Activated CD8-positive, alpha-beta memory T cell treated with anti-CD3 and anti-CD28 coated beads for 36 hours (primary cell): ENCODE results near the gene AMN1. TPM values are rescaled to one million over a fixed set of nuclear protein-coding genes. Genes with fewer than 3 reads are reported as not detected.

Source experiments
- CTCF ChIA-PET: fragments of 350-600 bp; sonication (Branson Sonifier 250); formaldehyde crosslinking; loops from one replicate; lab custom pipeline; 2021; ENCODE audit warnings: antibody characterized with exemption; lab: Charles Lee
- POLR2A ChIA-PET: fragments of 350-600 bp; sonication (Branson Sonifier 250); formaldehyde crosslinking; loops from one replicate; lab custom pipeline; 2021; ENCODE audit warnings: antibody characterized with exemption; lab: Charles Lee
- total RNA-seq, 2 experiments: library from RNA; stranded (reverse); gene quantifications; one replicate each; pipeline ENCODE4 v1.2.3, GENCODE V29; 2021

AMN1 gene
- total RNA-seq, 2 experiments from 2014 or later, result 2.4 to 2.7 TPM

DNA sequence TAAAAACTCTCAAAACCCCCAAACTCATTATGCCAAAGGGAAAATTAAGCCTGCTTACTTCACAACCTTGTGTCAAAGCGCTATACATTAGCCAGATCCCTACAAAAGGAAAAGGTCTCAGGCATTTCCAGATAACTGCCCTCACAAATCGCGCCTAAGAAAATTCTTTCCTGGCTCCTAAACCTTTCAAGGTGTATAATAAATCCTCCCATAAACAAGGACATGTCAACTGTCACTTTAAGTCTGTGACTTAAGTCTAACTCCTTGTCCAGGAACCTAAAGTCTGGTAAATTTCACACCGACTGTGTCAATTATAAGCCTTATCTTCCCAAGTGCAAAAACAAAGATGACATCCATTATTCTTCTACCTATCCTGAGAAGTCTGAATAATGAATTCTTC is 73.6 kb downstream of the AMN1 start:
- ChIA-PET CTCF (no interaction called here), POLR2A (no interaction called here)

- POLR2A ChIA-PET, result interaction anchor here (0.5 kb wide), 1 partner anchor 13 kb away, joined by 5 read pairs; no protein-coding TSS in a partner anchor
- CTCF ChIA-PET, result interaction anchor here (0.6 to 1.9 kb wide), 3 partner anchors 251 to 1104 kb away, joined by 3 to 13 read pairs (median 6); partner anchors contain the start of gene YARS2
Observed at GRCh38 chr12:31651893-31652521, 76.8 kb downstream of the AMN1 start.

GRCh38 chr12:31650918-31651317 is 77.9 kb downstream of the AMN1 start:
- ChIA-PET POLR2A (no interaction called here), CTCF (no interaction called here)

DNA sequence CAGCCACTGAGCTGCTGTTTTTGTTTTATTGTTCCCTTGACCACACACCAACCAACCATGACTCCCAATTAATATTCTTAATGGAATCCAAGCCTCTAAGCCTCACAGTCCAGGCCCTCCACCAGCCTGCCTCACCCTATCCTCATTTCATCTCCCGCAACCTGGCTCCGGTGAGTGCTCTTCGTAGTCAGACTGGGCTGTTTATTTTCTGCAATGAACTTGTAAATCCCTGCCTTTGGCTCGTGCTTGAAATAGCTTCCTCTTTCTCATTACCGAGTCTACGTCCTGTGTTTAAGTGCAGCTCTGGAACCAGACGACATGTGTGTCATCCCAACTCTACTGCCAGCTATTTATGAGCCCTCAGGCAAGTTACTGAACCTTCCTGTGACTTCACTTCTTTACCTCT is 81.7 kb downstream of the AMN1 start:
- ChIA-PET POLR2A (no interaction called here), CTCF (no interaction called here)

- CTCF ChIA-PET, result no interaction called here
- POLR2A ChIA-PET, result no interaction called here
Observed at GRCh38 chr12:31645924-31646323, 82.9 kb downstream of the AMN1 start.

DNA sequence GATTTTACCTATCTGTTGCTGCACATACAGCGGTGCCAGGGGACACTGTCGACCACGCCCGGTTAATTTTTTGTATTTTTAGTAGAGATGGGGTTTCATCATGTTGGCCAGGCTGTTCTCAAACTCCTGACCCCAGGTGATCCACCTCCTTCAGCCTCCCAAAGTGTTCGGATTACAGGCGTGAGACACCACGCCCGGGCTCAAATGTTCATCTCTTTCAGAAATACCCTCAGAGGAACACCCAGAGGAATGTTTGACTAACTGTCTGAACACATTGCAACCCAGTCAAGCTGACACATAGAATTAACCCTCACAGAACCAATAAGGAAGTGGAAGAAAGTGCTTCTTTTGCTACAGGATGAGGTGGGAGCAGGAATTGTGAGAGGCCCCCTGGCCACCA is 84.3 kb downstream of the AMN1 start:
- POLR2A ChIA-PET, result no interaction called here

DNA sequence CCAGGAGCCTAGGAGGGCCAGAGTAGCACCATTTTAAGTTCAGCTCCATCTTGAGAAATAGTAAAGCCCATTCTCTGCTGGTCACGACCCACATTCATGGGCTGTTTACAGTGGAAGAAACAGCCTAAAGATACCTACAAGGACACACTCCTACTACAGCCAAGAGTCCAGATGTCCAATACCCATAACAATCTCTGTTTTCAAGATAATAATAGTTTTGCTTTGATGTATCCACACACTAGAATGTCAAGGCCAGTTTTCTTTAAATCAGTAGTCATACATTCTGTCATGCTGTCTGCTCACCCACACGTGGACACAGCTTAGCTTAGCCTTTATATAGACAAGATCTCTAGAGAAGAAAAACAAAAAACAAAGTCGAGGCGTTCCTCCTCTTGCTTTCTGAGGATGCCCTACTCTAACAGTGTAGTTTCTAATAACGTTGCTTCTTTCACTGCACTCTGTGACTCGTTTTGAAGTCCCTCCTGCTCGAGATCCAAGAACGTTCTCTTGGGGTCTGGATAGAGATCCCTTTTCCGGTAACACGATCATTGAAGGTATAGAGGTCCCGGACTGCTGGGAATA is 87.2 kb downstream of the AMN1 start:
- ChIA-PET CTCF (interaction anchor here (1.8 kb wide), 1 partner anchor 238 kb away, joined by 6 read pairs; no protein-coding TSS in a partner anchor), POLR2A (interaction anchor here (0.5 to 0.7 kb wide), 2 partner anchors 325 to 1910 kb away, joined by 3 read pairs; no protein-coding TSS in a partner anchor)

More for the DNA sequence above, 84.3 kb downstream of the AMN1 start:
- CTCF ChIA-PET, result no interaction called here

DNA sequence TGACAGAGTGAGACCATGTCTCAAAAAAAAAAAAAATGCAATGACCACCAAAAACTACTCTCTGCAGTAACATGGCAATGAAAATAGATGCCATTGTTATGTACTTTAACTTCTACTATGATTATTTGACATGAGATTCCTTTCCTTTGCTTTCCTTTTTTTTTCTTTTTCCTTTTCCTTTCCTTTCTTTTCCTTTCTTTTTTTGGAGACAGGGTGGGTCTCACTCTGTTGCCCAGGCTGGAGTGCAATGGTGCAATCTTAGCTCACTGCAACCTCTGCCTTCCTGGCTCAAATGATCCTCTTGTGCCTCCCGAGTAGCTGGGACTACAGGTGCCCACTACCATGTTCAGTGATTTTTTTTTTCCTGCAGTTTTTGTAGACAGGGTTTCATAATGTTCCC is 94.2 kb downstream of the AMN1 start:
- CTCF ChIA-PET, result interaction anchor here (0.6 kb wide), 1 partner anchor 74 kb away, joined by 4 read pairs; no protein-coding TSS in a partner anchor

DNA sequence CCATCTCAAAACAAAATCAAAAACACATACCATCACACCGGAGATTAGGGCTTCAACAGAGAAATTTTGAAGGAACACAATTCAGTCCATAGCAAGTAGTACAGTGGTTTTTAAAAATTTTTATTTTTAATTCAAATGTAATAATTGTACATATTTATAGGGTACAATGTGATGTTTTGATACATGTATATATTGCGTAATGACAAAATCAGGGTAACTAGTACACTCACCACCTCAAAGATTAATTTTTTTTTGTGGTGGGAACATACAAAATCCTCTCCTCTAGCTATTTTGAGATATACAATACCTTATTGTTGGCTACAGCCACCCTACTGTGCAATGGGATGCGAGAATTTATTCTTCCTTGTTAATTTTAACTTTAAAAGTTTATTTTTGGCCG is 95.4 kb downstream of the AMN1 start:
- ChIA-PET CTCF (interaction anchor here (1.7 kb wide), 1 partner anchor 230 kb away, joined by 9 read pairs; no protein-coding TSS in a partner anchor), POLR2A (no interaction called here)

More for the DNA sequence above, 94.2 kb downstream of the AMN1 start:
- POLR2A ChIA-PET, result no interaction called here

- POLR2A ChIA-PET, result no interaction called here
Observed at GRCh38 chr12:31631809-31632208, 97.0 kb downstream of the AMN1 start.

GRCh38 chr12:31631023-31631724 is 97.6 kb downstream of the AMN1 start:
- ChIA-PET CTCF (no interaction called here), POLR2A (no interaction called here)

More at GRCh38 chr12:31631809-31632208, 97.0 kb downstream of the AMN1 start:
- CTCF ChIA-PET, result interaction anchor here (1.7 kb wide), 1 partner anchor 229 kb away, joined by 9 read pairs; no protein-coding TSS in a partner anchor

DNA sequence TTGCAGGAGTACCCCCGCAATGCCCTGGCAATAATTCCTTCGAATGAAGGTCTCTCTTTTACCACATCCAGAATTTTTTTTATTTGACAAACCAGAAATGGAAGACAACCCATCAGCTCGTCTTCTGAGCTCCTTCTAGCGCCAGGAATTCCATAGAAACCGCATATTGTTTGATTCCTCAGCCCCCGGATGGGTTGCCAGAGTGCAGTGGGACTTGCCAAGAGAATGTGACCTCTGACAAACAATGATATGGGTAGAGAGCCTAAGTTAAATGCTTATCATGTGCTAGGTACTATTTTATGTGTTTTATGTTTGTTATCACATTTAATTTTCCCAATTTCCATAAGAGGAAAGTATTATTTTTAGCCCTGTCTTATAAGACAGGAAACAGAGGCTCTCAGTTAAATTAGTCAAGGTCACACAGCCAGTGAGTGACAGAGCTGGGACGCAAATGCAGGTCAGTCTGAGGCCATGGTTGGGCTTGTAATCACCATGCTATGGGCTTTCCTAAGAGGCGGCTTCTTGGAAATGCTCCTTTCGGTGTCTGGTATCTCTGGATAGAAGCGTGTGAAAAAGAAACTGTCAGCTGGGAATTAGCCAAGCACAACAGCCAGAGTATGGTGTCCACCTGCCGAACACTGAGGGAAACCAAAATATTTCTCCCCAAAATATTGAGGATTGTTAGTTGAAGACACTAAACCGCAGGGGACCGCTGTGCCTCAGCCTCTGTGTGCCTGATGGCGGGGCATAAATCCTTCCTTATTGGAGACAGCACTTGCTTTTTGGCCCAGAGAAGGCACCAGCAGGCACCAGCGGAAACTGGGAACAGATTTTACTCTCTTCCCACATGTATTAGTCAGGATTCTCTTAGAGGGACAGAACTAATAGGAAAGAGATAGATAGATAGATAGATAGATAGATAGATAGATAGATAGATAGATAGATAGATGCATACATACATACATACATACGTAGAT is 98.8 kb downstream of the AMN1 start:
- ChIA-PET POLR2A (no interaction called here), CTCF (interaction anchor here (1.5 kb wide), 1 partner anchor 227 kb away, joined by 4 read pairs; no protein-coding TSS in a partner anchor)

- POLR2A ChIA-PET, result no interaction called here
- CTCF ChIA-PET, result no interaction called here
Observed at GRCh38 chr12:31627456-31628054, 101.3 kb downstream of the AMN1 start.

DNA sequence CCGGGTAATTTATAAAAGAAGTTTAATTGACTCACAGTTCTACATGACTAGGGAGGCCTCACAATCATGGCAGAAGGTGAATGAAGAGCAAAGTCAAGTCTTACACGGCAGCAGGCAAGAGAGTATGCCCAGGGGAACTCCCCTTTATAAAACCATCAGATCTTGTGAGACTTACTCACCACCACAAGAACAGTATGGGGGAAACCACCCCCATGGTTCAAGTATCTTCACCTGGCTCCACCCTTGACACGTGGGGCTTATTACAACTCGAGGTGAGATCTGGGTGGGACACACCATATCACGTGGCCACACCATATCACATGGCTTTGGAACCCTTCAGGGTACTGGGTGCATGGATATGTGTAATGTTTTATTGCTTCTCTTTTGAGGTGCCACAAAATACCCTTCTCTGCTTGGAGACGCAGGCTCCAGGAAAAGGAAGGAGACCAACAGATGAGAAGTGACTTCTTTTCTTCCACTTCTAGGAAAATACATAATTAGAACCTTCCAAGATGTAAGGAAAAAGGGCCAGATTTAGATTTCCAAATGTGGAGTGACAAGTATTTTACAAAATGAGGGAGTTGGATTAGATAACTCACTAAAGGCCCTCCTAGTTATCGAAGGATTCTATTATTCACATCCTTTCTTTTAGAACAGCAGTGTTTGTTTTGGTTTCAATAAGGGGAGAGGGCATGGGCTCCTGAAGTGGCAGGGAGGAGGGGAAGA is 102.4 kb downstream of the AMN1 start:
- ChIA-PET POLR2A (no interaction called here), CTCF (no interaction called here)

GRCh38 chr12:31622038-31622437 is 106.8 kb downstream of the AMN1 start:
- CTCF ChIA-PET, result no interaction called here
- POLR2A ChIA-PET, result no interaction called here
